GM04504 (cell line): Measurements from ENCODE around the gene PHRF1.

Experiments
- DNase-seq: peaks from one replicate; pipeline ENCODE4 v3.0.0-alpha.2; 2012; ENCODE audit warnings: low read depth

The PHRF1 gene

GRCh38 chr11:537622-538430 is 38.4 kb upstream of the PHRF1 start:
- no peak for DNase-seq

GRCh38 chr11:538431-539051 is 37.7 kb upstream of the PHRF1 start:
- DNase-seq = no peak

GRCh38 chr11:539971-540481 is 36.2 kb upstream of the PHRF1 start:
- DNase-seq = no peak

DNA sequence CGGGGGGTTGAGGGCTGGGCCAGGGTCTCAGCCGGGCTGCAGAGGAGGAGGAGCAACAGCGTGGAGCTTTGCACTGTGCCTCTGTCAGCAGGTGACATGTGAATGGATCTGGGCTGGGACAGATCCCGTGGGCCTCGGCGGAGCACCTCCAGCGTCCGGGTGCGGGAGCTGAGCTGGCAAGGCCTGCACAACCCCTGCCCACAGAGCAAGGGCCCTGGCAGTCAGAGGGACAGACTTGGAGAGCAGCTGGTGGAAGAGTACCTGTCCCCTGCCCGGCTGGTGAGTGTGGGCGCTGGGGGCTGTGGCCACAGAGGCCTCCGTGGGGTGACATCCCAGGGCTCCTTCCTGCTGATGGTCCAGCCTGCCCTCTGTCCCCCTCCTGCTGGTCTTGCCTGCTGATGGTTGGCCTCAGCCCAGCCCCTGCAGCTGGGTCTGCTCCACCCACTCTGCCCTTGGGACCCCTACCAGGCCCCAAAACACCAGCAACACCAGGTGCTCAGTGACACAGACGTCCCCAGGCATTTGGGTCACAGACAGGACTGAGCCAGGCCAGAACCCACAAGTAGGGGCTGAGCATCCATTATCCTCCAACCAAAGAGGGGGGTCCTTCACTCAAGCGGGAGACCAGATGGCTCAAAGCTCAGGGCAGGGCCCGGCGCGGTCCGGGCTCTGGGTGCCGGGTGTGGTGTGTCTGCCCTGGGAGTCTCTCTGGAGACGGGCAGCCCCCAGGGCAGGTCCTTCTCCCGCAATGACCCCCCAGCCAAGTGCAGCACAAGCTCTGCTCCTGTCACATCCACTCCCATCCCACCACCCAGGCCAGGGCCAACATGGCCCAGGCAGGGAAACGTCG is 35.5 kb upstream of the PHRF1 start:
- DNase-seq = no peak

DNA sequence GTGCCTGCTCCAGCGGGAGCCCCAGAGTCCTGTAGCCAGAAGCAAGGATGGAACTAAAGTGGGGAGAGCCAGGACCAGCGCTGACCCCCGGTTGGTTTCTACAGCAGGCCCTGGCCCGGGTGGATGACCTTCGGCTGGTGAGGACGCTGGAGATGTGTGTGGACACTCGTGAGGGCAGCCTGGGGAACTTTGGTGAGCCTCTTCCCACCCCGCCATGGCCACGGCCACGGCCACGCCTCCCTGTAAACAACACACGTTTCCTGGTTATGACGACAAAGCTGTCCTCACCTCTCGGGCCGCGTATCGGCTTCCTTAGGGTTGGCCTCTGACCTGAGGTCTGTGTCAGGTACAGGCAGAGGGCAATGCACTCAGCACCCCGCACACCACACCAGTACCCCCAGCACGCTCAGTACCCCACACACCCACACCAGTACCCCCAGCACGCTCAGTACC is 34.8 kb upstream of the PHRF1 start:
- no peak for DNase-seq

GRCh38 chr11:544817-545166 is 31.5 kb upstream of the PHRF1 start:
- no peak for DNase-seq

- no peak for DNase-seq
Measured at GRCh38 chr11:545171-545570, 31.1 kb upstream of the PHRF1 start.

DNA sequence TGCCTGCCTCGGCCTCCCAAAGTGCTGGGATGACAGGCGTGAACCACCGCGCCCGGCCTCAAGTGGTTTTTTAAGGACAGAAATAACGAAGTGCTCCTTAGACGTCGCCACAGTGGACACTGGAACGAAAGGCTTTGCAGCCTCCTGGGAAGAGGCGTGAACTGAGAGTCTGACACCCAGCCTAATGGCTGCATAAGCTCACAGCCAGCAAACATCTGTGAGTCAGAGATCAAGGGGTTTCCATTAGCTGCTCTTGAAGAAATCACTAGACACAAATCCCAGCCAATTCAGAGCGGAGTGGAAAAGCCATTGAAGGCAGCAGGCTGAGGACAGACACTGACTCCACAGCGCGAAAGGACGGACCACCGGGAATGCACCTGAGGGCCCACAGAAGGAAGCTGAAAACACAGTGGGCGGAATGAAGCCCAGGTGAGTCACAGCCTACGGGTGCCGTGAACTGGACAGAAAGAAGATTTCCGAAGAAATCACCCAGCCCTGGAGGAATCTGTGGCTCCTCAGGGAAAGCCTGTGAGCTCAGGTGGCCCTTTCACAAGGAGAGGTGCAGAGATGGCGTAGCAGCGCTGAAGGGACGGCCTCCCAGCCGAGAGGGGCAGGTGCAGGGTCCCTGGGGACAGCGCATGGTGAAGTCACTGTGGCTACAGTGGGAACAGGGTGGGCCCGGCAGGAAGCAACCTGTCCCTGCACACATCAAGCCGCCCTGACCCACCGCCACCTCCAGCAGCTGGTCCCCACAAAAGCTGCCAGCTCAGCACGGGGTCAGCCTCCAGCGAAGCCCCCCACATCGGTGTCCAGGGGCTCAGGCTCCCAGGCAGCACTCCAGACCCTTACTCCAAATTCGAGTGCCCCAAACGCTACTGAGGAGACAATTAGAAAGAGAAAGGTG is 27.3 kb upstream of the PHRF1 start:
- no peak for DNase-seq

GRCh38 chr11:550021-550745 is 26.1 kb upstream of the PHRF1 start:
- no peak for DNase-seq

GRCh38 chr11:550746-551085 is 25.6 kb upstream of the PHRF1 start:
- no peak for DNase-seq

- DNase-seq = no peak
Measured at GRCh38 chr11:551131-551530, 25.1 kb upstream of the PHRF1 start.

GRCh38 chr11:551596-551995 is 24.7 kb upstream of the PHRF1 start:
- DNase-seq = no peak

DNA sequence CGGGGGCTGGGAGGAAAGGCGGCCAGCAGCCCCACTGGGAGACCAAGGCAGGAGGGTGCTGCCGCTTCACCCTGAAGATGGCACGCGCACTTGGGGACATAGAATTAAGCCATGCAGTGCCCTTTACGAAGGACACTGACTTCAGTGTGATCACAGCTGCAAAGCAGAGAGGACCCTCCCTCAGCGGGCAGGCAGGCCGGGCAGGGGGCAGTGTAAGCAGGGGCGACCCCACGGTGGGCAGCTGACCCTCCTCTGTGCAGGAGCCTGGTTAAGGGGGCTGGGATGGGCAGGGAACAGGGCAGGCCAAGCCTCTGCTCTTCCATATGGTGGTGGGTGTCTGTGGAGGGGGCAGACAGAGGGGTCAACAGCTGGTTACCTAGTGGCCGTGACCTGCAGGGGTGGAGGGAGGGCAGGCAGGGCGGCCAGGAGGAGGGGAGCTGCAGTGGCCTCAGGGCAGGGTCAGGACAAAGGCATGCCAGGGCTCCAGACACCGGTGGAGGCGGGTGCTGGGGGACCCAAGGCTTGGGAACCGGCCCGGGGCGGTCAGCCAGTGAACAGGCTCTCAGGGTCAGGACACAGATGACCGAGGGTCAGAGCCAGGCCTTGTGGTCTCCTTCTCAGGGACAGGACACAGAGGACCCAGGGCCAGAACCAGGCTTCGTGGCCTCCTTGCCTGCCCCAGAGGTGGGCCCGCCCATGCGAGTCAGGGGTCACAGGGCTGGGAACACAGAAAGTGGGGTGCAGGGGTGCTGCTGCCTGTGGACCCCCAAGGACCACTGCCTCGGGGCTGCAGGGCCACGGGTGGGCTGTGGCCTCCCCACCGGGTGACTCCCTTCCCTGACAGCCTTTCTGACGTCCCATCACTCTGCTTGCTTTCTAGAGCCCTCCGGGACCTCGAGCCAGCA is 22.9 kb upstream of the PHRF1 start:
- no peak for DNase-seq

DNA sequence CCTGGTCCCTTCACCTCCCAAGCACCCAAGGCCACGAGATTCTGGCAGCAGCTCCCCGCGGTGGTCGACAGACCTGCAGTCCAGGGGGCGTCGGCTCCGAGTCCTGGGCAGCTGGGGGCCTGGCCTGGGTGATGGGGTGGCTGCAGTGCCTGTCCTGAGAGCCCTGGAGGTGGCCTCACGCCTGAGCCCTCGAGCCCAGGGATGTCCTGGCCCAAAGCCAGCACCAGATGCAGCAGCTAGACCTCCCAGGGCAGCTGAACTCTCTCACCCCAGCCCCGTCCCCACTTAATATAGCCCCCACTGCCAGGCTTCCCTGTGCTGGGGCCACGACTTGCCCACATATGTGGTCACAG is 22.3 kb upstream of the PHRF1 start:
- no peak for DNase-seq

DNA sequence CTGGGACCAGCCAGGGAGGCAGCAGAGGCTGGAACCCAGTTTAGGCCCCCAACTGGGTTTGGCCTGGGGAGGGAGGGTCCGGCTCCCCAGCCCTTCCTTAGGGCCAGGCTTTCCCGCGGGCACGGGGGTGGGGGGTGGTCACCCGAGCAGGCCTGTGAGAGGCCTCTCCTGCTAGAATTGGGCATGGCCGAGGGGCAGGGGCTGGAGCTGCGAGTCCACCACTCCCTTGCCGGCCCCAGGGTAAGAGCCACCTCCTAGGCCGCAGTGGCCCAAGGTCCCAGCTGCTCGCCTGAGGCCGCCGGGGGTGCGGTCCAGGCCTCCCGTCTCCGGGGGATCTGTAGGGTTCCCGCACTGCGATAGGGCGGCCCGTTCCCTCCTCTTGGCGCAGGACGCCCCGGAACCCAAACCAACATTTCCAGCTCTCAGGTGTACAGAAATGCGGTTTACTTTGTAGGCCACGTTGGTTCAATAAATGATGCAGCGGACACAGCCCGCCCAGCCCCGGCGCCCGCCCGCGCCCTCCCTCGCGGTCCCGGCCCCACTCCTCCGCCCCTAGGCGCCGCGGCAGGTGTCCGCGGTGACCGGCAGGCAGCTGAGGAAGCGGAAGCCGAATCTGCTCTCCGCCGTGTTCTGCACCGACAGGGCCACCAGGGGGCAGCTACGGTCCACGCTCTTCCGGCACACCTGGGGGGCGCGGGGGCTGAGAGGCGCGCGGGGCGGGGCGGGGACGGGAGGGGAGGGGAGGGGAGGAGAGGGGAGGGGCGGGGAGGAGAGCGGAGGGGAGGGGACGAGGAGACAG is 21.6 kb upstream of the PHRF1 start:
- no peak for DNase-seq

DNA sequence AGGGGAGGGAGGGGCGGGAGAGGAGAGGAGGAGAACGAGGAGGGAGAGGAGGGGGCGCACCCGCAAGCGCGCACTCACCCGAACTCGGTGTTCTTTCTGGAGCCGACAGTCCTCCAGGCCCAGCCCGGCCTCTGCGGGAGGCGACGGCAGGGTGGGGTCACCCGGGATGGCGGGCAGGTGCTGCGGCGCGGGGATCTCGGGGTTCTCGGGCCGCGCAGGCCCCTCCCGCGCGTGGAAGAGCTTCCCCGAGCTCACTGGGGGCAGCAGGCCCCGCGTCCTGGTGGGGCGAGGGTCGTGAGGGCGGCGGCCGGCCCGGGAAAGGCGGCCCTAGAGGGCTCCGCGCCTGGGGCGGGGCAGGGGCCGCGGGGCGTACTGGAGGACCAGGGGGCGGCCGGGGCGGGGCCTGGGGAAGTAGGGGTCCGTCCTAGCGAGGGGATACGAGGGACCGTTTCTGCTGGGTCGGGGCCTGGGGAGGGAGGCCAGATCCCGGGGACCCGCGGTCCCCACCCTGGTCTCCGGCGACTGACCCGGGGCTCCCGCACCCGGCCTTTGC is 21.0 kb upstream of the PHRF1 start:
- DNase-seq = no peak

DNA sequence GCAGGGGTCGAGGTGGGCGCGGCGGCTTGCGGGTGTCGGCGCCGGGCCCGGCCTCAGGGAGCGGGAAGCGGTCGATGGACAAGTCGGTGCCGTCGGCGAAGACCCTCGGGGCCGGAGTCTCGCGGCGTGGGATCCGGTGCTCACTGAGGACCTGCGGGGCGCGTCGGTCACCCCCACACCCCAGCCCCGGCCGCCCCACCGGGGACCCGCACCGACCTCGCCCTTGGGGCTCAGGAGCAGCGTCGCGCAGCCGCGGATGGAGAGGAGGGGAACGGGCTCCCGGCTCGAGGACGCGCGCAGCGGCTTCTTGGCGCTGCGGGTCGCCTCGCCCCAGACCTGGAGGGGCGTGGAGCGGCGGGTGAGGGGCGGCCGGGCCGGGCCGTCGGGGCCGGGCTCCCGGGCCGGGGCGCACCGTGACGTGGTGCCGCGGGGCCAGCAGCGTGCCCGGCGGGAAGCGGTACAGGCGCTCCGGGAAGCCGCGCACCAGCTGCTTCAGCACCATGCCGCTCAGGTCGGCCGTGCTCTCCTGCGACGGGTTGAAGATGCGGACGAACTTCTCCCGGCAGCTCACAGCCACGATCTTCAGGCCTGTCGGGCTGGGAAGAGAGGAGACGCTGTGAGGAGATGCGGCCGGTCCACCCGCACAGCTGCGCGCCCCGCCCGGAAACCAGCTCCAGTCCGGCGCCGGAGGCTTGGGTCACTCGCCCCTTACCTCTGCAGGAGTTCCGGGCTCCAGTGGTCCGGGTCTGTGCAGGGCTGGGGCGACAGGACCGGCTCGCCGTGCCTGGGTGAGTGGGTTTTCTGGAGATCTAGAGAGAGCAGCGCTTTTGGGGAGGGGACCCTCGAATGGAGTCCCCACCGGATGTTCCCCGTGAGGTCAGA is 20.2 kb upstream of the PHRF1 start:
- no peak for DNase-seq

DNA sequence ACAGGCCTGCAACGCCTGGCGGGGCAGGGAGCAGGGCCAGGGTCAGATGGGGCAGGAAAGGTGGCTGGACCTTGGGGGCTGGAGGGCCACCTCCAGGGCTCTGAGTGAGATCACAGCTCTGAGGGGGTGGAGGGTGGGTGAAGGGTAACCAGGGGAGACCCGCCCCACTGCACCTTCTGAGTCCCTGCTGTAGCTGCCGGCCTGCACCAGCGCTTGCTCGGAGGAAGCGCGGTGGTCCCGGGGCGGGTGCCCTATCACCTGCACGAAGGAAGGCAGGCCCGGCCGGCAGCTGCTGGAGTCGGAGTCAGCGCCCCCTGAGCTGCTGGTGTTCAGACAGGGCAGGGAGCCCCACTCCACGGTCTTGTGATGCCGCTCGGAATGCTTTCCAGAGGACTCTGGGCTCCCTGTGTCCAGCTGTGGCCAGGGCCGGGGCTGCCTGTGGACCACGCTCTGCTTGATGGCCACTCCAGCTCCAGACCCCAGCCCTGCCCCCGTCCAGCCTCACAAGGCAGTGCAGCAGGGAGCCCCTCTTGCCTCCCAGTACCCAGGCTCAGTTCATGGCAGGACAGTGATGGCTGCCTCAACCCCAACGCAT is 19.5 kb upstream of the PHRF1 start:
- no peak for DNase-seq
